Mucosa of rectum (tissue), 2 donors: ENCODE data around the gene AFAP1L1.

Experiments used
- H3K27ac ChIP-seq, 2 donors: one replicate each; pipeline ENCODE4 v1.7.0; 2013; ENCODE audit warnings: inconsistent platforms in 2 of 2, low read depth in 2 of 2, low read length in 2 of 2
- H3K27me3 ChIP-seq, 2 donors: one replicate each; pipeline ENCODE4 v1.7.0; 2013; ENCODE audit warnings: low read length in 2 of 2; ENCODE audit not compliant: control insufficient read depth in 2 of 2, insufficient read depth in 2 of 2
- H3K36me3 ChIP-seq, 2 donors: one replicate each; pipeline ENCODE4 v1.7.0; 2013; ENCODE audit warnings: low read length in 2 of 2; ENCODE audit not compliant: control insufficient read depth in 2 of 2, insufficient read depth in 2 of 2
- H3K4me1 ChIP-seq, 2 donors: one replicate each; pipeline ENCODE4 v1.7.0; 2013; ENCODE audit warnings: low read length in 2 of 2, mild to moderate bottlenecking in 1 of 2; ENCODE audit not compliant: control insufficient read depth in 2 of 2, insufficient read depth in 2 of 2
- H3K4me3 ChIP-seq, 2 donors: one replicate each; pipeline ENCODE4 v1.7.0; 2013; ENCODE audit warnings: low read length in 2 of 2
- H3K9ac ChIP-seq, 2 donors: one replicate each; pipeline ENCODE4 v1.7.0; 2013; ENCODE audit warnings: low read length in 2 of 2, low read depth in 1 of 2, mild to moderate bottlenecking in 1 of 2
- H3K9me3 ChIP-seq, 2 donors: one replicate each; pipeline ENCODE4 v1.7.0; 2013; ENCODE audit warnings: low read length in 2 of 2; ENCODE audit not compliant: control insufficient read depth in 2 of 2
- donor health status: healthy.
- donor health status: Normal muscosa, but diverticular disease.

Gene AFAP1L1

DNA sequence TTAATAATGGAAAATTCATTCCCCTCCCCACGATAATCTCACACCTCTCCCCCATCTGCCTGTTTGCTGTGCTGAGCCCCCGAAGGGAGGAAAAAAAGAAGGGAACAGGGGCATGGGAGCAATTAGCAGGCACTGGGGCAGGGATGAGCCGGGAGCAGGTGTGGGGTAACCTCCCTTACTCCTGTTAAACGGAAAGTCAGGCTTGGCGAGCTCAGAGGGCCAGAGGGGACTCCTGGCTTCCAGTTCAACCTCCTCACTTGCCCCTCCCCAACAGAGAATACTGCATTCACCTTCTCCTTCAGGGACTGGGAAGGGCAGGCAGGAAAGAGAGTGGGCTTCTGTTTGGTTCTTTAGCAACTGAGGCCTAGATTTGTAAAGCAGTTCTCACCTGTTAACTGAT, 1.6 kb downstream of the AFAP1L1 start:
- Histone ChIP-seq H3K4me3 (no peak overlapping the region), H3K4me1 (no peaks in the 10 kb centered on the region), H3K9me3 (peaks cover 0 to 6% of the 10 kb centered on the region in 2 donors), H3K27me3 (peaks cover 2 to 17% of the 10 kb centered on the region in 2 donors), H3K36me3 (no peaks in the 10 kb centered on the region), H3K9ac (no peak overlapping the region), H3K27ac (no peak overlapping the region)

DNA sequence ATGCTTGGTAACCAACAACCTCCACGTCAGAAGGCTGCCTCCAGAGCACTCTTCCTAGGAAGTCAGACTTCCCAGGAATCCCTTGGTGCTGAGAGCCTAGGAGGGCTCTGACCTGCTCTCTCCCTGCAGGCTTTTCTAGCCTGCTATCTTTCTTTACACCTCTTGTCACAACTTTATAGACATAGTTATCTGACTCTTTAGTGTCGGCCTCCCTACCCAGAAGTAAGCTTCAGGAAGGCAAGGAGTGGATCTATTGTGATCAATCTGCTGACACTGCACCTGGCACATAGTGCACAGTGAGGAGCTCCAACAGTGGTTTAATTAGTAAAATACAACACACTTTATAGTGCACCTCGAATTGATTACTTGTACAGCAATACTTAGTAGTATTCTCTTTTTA, 2.3 kb downstream of the AFAP1L1 start:
- H3K9ac ChIP-seq = no peak overlapping the region
- no peak overlapping the region for H3K27ac ChIP-seq

DNA sequence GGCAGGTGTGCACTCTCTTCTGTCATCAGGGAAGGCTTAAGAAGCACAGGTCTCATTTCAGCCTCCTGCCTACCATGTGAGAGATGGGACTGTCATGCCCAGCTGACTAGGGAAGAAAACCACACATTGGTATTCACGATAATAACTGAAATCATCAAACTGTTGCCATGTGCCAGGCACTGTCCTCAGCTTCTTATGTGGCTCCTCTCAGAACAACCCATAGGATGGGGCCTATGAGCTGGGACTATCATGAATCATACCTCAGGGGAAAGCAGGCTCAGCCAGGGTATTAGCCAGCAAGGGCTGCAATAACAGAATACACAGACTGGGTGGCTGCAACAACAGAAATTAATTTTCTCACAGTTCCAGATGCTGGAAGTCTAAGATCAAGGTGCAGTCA, 3.3 kb downstream of the AFAP1L1 start:
- no peaks in the 10 kb centered on the region for H3K9me3 ChIP-seq
- H3K27me3 ChIP-seq = peaks cover 2 to 17% of the 10 kb centered on the region in 2 donors
- H3K4me1 ChIP-seq = no peaks in the 10 kb centered on the region
- H3K9ac ChIP-seq = no peak overlapping the region
- no peaks in the 10 kb centered on the region for H3K36me3 ChIP-seq
- H3K27ac ChIP-seq = no peak overlapping the region
- no peak overlapping the region for H3K4me3 ChIP-seq

More for the DNA sequence above, 2.3 kb downstream of the AFAP1L1 start:
- Histone ChIP-seq H3K27me3 (peaks cover 2 to 17% of the 10 kb centered on the region in 2 donors), H3K9me3 (peaks cover 0 to 2% of the 10 kb centered on the region in 2 donors), H3K4me3 (no peak overlapping the region), H3K36me3 (no peaks in the 10 kb centered on the region), H3K4me1 (no peaks in the 10 kb centered on the region)

DNA sequence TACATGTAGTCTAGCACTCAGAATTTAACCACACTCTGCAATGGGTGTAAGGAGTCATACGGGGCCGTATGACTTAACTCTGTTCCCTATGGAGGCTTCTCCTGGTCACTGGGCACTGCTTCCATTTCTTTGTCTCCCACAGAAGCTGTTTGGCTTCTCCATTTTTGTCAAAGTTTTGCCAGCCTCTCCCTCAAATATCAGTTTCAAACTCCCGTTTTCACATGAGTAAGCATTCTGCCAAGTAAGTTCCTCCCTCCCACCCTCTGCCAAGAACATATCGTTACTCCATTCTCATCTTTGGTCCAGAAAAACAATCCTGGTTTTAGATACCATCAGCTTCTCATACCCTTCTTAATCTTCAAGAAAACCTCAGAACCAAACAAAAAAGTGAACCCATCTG, 6.1 kb downstream of the AFAP1L1 start:
- Histone ChIP-seq H3K36me3 (no peaks in the 10 kb centered on the region), H3K9ac (no peak overlapping the region), H3K4me1 (no peaks in the 10 kb centered on the region), H3K27me3 (peaks cover 0 to 4% of the 10 kb centered on the region in 2 donors), H3K9me3 (no peaks in the 10 kb centered on the region), H3K4me3 (no peak overlapping the region), H3K27ac (no peak overlapping the region)

DNA sequence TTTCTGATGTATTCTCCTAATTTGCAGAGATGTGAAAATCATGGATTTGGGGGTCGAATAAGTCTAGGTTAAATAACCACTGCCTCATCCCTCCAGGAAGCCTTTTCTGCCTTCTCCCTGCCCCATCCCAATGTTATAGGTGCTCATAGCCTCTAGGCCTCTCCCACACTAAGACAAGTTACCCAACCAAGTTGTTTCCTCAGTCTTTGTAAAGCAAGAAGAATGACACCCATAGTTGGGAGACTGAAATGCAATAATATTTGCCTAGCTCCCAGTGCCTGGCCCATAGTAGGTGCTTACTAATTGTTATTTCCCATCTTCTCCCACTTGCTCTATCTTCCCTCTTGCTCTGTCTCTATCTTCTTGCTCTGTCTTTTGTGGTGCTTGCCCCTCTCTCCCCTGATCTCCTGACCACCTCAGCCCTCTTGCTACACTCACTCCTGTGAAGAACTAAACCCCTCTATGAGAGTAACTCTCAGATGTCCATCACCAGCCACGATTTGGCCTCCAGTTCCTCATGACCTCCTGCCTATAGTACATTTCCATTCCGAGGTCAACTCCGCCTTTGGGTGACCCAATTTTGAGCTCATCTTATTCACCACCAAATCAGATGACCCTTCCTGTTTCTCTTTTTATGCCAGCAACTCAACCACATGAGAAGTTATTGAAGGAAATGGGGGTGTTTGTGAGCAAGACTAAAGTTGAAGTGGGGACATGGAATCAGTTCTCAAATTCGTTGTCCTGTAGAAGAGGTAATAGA, 7.0 kb downstream of the AFAP1L1 start:
- Histone ChIP-seq H3K9me3 (no peaks in the 10 kb centered on the region), H3K27ac (no peak overlapping the region), H3K9ac (no peak overlapping the region), H3K36me3 (no peaks in the 10 kb centered on the region), H3K4me1 (no peaks in the 10 kb centered on the region), H3K4me3 (no peak overlapping the region), H3K27me3 (no peaks in the 10 kb centered on the region)

DNA sequence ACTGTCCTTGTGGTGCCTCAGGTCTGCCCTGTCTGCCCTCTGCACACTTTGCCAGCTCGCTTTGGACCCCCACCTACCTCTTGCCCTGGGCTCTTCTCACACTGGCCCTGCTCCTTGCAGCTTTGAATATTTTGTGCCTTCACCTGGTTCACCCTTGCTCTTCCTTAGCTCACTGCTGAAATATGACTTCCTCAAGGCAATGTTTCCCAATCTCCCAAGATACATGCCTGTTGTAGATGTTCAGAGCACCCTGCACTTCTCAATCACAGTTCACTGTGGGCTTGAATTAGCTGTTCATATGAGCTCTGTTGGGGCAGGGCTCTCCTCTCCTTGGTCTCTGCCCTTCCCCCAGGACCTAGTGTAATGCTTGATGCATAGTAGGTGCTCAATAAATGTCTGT, 8.0 kb downstream of the AFAP1L1 start:
- H3K9me3 ChIP-seq = no peaks in the 10 kb centered on the region
- no peaks in the 10 kb centered on the region for H3K27me3 ChIP-seq
- H3K4me1 ChIP-seq = no peaks in the 10 kb centered on the region
- no peak overlapping the region for H3K9ac ChIP-seq
- no peak overlapping the region for H3K27ac ChIP-seq
- H3K4me3 ChIP-seq = no peak overlapping the region
- H3K36me3 ChIP-seq = no peaks in the 10 kb centered on the region

DNA sequence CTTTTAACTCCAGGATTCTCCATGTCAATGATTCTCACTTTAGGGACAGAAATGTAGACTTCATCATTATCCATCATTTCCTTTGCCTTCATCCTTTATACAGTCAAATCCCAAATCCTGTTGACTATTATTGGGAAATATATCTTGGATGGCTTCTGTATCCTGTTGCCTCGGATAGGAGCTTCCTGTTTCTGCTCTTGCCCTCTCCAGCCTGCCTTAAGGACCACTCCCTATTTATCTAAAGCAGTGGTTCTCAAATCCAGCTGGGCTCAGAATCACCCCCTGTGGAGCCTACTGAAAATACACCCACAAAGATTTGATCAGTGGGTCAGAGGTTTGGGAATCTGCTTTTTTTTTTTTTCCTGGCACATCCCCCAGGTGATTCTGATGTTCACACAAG, 8.5 kb downstream of the AFAP1L1 start:
- H3K9ac ChIP-seq = no peak overlapping the region
- H3K4me1 ChIP-seq = no peaks in the 10 kb centered on the region
- no peaks in the 10 kb centered on the region for H3K36me3 ChIP-seq
- no peak overlapping the region for H3K27ac ChIP-seq
- no peaks in the 10 kb centered on the region for H3K27me3 ChIP-seq
- H3K4me3 ChIP-seq = no peak overlapping the region
- H3K9me3 ChIP-seq = no peaks in the 10 kb centered on the region

DNA sequence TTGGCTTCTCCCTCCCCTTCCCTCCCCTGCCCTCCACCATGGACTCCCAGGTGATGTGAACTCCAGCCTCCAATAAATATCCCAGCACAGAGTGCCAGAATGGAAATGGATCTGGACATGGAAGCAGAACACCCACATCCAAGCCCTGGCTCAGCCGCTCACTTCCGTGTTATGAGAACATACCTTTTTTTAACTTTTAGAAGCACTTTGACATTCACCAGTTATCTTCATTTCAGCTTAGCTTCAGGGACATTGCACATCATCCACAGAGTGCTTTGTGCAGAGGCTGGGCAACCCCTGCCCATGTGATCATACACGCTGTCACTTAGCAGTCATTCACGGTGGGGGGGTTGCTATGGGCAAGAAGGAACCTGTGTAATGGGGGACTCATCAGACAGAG, 9.1 kb downstream of the AFAP1L1 start:
- H3K27ac ChIP-seq = no peak overlapping the region
- no peak overlapping the region for H3K4me3 ChIP-seq
- no peaks in the 10 kb centered on the region for H3K4me1 ChIP-seq

DNA sequence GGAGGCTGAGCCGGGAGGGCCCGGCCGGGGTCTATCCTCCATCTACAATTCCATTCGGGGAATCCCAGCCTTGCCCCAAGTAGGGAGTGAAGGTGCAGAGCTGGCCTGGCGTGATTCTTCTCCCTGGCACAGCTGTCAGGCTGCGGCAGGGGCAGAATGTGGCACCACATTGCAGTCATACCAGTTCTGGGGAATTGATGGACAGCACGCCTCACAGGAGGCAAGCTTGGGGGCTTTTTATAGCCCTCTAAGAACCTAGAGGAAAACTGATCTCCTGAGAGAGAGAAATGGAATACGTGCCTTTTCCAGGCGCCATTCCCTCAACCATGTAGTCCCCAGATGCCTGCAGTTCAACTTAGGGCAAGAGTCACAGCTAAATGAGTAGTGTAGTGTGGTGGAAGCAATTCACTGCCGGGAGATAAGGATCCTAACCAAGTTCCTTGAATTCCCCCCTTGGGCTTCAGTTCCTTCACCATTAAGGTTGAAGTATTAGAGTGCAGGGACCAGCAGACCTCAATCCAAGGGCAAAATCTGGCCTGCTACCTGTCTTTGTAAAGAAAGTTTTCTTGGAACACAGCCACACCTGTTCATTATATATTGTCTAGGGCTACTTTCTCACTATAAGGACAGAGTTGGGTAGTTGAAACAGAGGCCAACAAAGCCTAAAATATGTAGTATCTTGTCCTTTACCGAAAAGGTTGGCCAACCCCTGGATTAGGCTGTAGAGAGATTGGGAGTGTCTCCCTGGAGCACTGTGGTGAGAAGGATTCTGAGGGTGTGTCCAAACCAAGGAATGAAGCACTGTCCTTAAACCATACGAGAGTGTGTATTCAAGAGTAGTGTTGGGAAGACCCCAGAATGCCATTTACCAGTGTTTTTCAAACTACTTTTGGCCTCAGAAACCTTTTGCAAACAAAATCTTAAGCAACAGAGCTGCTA, 10.6 kb downstream of the AFAP1L1 start:
- H3K9me3 ChIP-seq = no peaks in the 10 kb centered on the region
- H3K36me3 ChIP-seq = no peaks in the 10 kb centered on the region
- H3K4me1 ChIP-seq = no peaks in the 10 kb centered on the region
- no peak overlapping the region for H3K4me3 ChIP-seq
- no peak overlapping the region for H3K9ac ChIP-seq
- no peaks in the 10 kb centered on the region for H3K27me3 ChIP-seq
- H3K27ac ChIP-seq = no peak overlapping the region

More for the DNA sequence above, 9.1 kb downstream of the AFAP1L1 start:
- Histone ChIP-seq H3K9ac (no peak overlapping the region), H3K27me3 (no peaks in the 10 kb centered on the region), H3K9me3 (no peaks in the 10 kb centered on the region), H3K36me3 (no peaks in the 10 kb centered on the region)

DNA sequence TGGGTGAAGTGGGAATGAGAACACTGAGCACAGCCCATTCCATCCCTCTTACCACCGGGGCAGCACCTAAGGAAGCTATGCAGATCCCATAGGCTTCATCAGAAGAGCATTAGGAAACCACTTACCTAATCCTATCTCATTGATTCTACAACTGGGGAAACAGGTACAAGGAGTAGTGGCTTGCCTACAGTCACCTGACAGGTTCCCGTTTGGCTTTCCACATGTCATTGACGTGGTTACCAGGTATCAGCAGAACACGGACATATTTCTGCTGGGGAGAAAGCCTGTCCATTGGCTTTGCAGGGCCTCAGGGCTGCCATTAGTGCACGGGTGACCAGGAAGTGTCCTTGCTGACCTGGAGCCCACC, 11.3 kb downstream of the AFAP1L1 start:
- Histone ChIP-seq H3K36me3 (no peaks in the 10 kb centered on the region), H3K27me3 (no peaks in the 10 kb centered on the region), H3K4me1 (no peaks in the 10 kb centered on the region), H3K9ac (no peak overlapping the region), H3K4me3 (no peak overlapping the region), H3K27ac (no peak overlapping the region), H3K9me3 (no peaks in the 10 kb centered on the region)
